GM10266 (cell line): Measurements from ENCODE around the gene ST7L.

Experiments
- DNase-seq: peaks from one replicate; pipeline ENCODE4 v3.0.0; 2012; ENCODE audit errors: extremely low spot score
- TF ChIP-seq, protein P1 (sequence below): IDR thresholded peaks from 2 replicates; pipeline ENCODE4 v1.5.1; 2012; ENCODE audit warnings: mild to moderate bottlenecking, low read depth; ENCODE audit not compliant: control insufficient read depth, insufficient read depth; ENCODE audit errors: missing control alignments

The ST7L gene

DNA sequence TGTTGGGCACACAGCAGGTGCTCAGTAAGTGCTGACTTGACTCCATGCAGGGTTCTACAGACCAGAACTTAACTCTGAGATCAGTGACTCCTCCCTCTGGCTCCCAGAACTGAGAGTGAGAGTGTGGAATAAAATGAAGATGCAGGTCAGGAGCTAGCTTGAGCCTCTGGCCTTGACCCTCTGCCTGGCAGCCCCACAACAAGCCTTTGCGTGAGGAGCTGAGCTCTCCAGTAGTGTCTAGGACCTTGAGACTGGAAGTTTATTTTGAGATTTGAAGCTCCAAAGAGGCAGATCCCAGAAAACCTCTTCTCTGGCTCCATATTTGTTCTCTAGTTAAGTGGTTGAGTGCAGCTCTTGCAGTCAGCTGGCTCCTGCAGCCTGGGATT, 113.5 kb downstream of the ST7L start:
- DNase-seq = no peak
- TF ChIP-seq, protein P1, sequence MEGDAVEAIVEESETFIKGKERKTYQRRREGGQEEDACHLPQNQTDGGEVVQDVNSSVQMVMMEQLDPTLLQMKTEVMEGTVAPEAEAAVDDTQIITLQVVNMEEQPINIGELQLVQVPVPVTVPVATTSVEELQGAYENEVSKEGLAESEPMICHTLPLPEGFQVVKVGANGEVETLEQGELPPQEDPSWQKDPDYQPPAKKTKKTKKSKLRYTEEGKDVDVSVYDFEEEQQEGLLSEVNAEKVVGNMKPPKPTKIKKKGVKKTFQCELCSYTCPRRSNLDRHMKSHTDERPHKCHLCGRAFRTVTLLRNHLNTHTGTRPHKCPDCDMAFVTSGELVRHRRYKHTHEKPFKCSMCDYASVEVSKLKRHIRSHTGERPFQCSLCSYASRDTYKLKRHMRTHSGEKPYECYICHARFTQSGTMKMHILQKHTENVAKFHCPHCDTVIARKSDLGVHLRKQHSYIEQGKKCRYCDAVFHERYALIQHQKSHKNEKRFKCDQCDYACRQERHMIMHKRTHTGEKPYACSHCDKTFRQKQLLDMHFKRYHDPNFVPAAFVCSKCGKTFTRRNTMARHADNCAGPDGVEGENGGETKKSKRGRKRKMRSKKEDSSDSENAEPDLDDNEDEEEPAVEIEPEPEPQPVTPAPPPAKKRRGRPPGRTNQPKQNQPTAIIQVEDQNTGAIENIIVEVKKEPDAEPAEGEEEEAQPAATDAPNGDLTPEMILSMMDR = no peak

DNA sequence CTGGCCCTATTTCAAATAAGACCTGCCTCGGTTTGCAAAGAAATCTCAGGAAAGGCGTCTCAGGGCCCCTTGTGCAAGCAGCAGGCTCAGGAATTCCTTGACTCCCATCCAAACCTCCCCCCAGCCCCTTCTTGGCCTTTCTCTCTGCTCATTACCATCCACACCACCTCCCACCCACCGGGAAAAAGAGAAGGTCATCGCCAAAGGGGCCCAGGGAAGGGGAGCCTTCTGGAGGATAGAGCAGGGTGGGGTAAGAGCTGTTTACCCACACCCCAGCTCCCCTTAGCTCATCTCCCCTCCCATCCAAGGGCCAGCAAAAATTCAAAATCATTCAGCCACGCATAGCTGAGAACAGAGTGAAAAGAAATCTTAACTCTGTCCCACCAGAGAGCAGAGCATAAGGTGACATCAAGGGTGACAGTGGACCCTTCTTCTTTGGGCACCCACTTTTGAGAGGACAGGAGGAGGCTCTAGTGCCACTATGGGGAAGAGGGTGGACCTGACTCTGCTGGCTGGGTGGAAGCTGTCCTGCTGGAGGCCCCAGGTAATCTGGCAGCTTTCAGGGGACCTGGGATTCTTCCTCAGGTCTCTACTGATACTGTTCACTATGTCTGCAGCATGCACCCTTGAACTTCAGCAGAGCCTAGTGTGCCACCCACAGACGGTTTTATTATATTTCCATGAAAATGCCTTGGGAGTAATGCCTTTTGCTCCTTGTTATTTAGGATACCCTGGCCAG, 114.1 kb downstream of the ST7L start:
- DNase-seq = no peak
- TF ChIP-seq, protein P1 = no peak

GRCh38 chr1:112504001-112504660, 114.8 kb downstream of the ST7L start:
- no peak for DNase-seq
- TF ChIP-seq, protein P1 = no peak

DNA sequence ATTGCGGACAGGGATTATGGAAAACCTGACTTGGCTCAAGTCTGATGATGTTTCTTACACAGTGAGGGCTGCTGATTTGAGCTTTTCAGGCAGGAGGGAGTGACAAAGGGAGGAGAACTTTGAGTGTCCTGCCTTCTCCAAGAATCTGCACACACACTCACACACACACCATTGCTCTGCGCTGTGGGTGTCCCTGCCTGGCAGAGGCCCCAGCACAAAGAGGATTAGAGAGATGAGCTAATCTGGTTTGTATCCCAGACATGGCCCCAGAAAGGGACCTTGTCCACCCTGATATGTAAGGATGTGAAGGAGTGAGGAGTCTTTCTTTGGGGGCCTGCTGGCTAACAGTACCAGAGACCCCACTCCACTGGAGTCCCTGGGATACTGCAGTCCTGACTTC, 116.1 kb downstream of the ST7L start:
- TF ChIP-seq, protein P1 = no peak
- DNase-seq = no peak

DNA sequence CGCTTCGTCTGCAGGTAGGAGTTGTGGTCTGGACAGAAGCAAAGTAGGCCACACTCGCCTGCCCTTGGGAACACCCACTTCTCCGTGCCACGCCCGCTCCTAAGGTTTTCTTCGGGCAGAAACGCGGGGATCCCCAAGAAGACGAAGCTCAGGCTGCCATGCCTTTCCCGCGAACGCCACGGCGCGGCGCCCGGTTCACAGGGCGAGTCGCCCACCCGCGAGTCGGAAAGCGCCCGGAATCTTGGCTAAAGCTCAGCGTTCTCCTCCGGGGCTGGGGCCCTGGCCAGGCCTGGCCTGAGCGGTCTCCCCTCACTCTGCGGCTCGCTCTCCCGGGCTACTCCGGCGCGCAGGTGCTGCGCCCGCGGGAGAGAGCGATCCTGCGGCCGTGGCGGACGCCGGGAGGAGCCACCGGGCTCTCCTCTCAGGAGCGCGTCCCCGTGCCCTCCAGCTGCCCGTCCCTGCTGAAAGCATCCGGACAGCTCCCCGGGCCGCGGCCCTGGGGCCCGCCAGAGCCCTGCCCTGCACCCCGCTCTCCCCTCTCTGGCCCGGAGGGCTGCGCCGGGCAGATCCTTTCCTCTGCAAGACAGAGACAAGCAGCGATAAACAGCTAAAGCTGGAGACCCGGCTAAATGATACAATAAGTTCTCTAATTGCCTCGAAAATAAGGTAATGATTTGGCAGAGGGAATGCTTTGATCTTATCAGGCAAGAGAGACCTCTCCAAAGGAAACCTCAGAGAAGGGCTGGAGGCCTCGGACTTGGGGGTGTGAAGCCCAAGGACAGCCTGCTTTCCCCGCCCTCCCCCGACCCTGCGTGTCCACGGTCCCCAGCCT, 116.9 kb downstream of the ST7L start:
- DNase-seq = peak; percentile 68
- TF ChIP-seq, protein P1 = peak; percentile 83

GRCh38 chr1:112496290-112496689, 122.7 kb downstream of the ST7L start:
- DNase-seq = no peak
- TF ChIP-seq, protein P1 = no peak
